Measurements from ENCODE around the gene SLC22A23. TPM values are rescaled to one million over a fixed set of nuclear protein-coding genes. Genes with fewer than 3 reads are reported as not detected.

SLC22A23 gene
- total RNA-seq, 1 experiment from 2014 or later = 6.8 TPM

GRCh38 chr6:3282476-3283236 is 174.2 kb downstream of the SLC22A23 start:
- peaks cover 14 to 30% (median 23%) of the 10 kb centered on the region in 3 experiments for H3K36me3 Mint-ChIP-seq (ENCODE audit: insufficient read depth in 1 of 3, low read depth in 3 of 3)
- Histone ChIP-seq H3K14ac (ENCODE audit: insufficient read depth, low read length) (no peak overlapping the region), H2AK5ac (ENCODE audit: insufficient read length, low read length) (no peak overlapping the region), H3K56ac (ENCODE audit: insufficient read length, low read depth, low read length) (no peak overlapping the region), H3K27me3 (ENCODE audit: insufficient read depth, low read length) (no peaks in the 10 kb centered on the region), H3K27ac (ENCODE audit: insufficient read length, low read depth, low read length) (no peak overlapping the region), H3K18ac (ENCODE audit: insufficient read length, low read depth, low read length) (no peak overlapping the region), H3K23me2 (ENCODE audit: insufficient read length, low read depth, low read length, poor library complexity, severe bottlenecking) (no peaks in the 10 kb centered on the region), H3K79me1 (ENCODE audit: insufficient read depth, low read depth, low read length, poor library complexity, severe bottlenecking) (no peaks in the 10 kb centered on the region), H4K91ac (ENCODE audit: insufficient read length, low read depth, low read length) (no peak overlapping the region), H3K4me2 (ENCODE audit: insufficient read depth, insufficient read length, low read length) (peak overlapping the region; percentile 5), H4K20me1 (ENCODE audit: control insufficient read depth, insufficient read depth, insufficient read length) (no peaks in the 10 kb centered on the region), H4K8ac (replicated peaks; ENCODE audit: insufficient read length, low read depth, low read length) (no peak overlapping the region), H3K79me2 (ENCODE audit: insufficient read depth, low read length) (no peaks in the 10 kb centered on the region), H2BK120ac (ENCODE audit: low read depth, low read length, poor library complexity, severe bottlenecking) (no peak overlapping the region), H3K4me1 (ENCODE audit: insufficient read depth, low read length) (peaks cover 13% of the 10 kb centered on the region), H3T11ph (ENCODE audit: low read length) (no peak overlapping the region), H2AFZ (ENCODE audit: low read length) (no peak overlapping the region), H2BK12ac (ENCODE audit: insufficient read length, low read depth, low read length) (no peak overlapping the region), H2BK5ac (ENCODE audit: insufficient read length, low read length) (no peak overlapping the region), H3K9ac (ENCODE audit: extremely low read depth, insufficient read length, low read length) (no peak overlapping the region), H3K23ac (ENCODE audit: insufficient read length, low read depth, low read length) (no peak overlapping the region), H2BK15ac (ENCODE audit: low read depth, low read length) (no peak overlapping the region), H3K4ac (ENCODE audit: low read depth, low read length) (no peak overlapping the region), H2BK20ac (ENCODE audit: low read depth, low read length, poor library complexity, severe bottlenecking) (no peak overlapping the region), H3K9me3 (ENCODE audit: control insufficient read depth, low read depth, low read length) (no peaks in the 10 kb centered on the region), H4K5ac (ENCODE audit: insufficient read length, low read depth, low read length) (no peak overlapping the region)
- peak overlapping the region in 2 of 3 experiments; percentile 56 to 59; a peak in 2 of 7 replicates for H3K27ac Mint-ChIP-seq
- no peak overlapping the region; a peak in 1 of 5 replicates for H3K4me3 Mint-ChIP-seq
- H3K9me3 Mint-ChIP-seq = no peaks in the 10 kb centered on the region
- no peak for TF ChIP-seq CTCF (conservative IDR thresholded peaks at IDR 0.05)
- DNase-seq = no peak
- H3K4me1 Mint-ChIP-seq = peaks cover 30 to 31% of the 10 kb centered on the region in 2 experiments
- H3K27me3 Mint-ChIP-seq (ENCODE audit: low read depth) = no peaks in the 10 kb centered on the region
- WGBS (ENCODE audit: extremely low coverage, insufficient read length, low lambda C conversion rate) = no CpG with 5 or more reads among the region's 20 CpGs
